Ovary (tissue), 9 donors: Measurements from ENCODE around the gene CCDC63. TPM values are rescaled to one million over a fixed set of nuclear protein-coding genes. Genes with fewer than 3 reads are reported as not detected.

Experiments used
- DNase-seq, 5 donors: peaks; one replicate each; pipeline ENCODE4 v3.0.0-alpha.2; 2019 to 2020
- H3K27ac ChIP-seq, 2 donors: fragments of 200-600 bp; one replicate each; pipeline versions ENCODE4 v1.5.1 to v1.8.0; 2019 to 2022
- H3K27me3 ChIP-seq: fragments of 200-600 bp; one replicate; pipeline ENCODE4 v1.8.0; 2022
- H3K36me3 ChIP-seq: fragments of 200-600 bp; sonication (generic); one replicate; pipeline ENCODE4 v1.5.1; 2019
- H3K4me1 ChIP-seq: one replicate; pipeline ENCODE4 v1.8.1; 2013; ENCODE audit warnings: mild to moderate bottlenecking, moderate library complexity; ENCODE audit not compliant: insufficient read depth
- H3K4me3 ChIP-seq: fragments of 200-600 bp; sonication (generic); one replicate; pipeline ENCODE4 v1.5.1; 2017
- H3K9me3 ChIP-seq, 2 donors: fragments of 200-600 bp in 1 of 2; sonication (generic) in 1 of 2; one replicate each; pipeline versions ENCODE4 v1.5.1 to v1.8.1; 2013 to 2019; ENCODE audit warnings: mild to moderate bottlenecking in 1 of 2, moderate library complexity in 1 of 2
- EP300 ChIP-seq: sonication (generic); formaldehyde crosslinking; IDR thresholded peaks from one replicate; pipeline ENCODE4 v1.6.1; 2017; ENCODE audit warnings: antibody characterized with exemption
- POLR2A ChIP-seq: fragments of 450-650 bp; IDR thresholded peaks from one replicate; pipeline ENCODE4 v1.6.1; 2017; ENCODE audit warnings: antibody characterized with exemption, mild to moderate bottlenecking, moderate library complexity
- WGBS, 3 donors: extraction: QIAGEN DNeasy Blood & Tissue Kit in 1 of 3; methylation state at CpG; one replicate each; pipeline versions ENCODE4 v1.1.5 to v1.1.7; 2013 to 2017; 5-methylcytosine and 5-hydroxymethylcytosine counted together
- intact Hi-C, 4 donors: fragments of 100-400 bp; cut with DNase I; formaldehyde crosslinking; loops; one replicate each; pipeline versions ENCODE4 v1.11.0 to v1.15.1; 2022 to 2023
- polyA plus RNA-seq, 2 donors: library from polyadenylated mRNA; stranded (reverse); fragments of 200-250 nt in 1 of 2; fragments of 350-450 nt in 1 of 2; fragmentation: Illumina TruSeq in 1 of 2; extraction: RNeasy Lipid Tissue Mini Kit (QIAGEN cat#74804) in 1 of 2; gene quantifications; one replicate each; pipeline ENCODE4 v1.2.3, GENCODE V29; 2013 to 2014
- total RNA-seq, 7 donors: library from RNA; depleted of rRNA in 2 of 7; stranded (reverse); fragments of >200 nt in 2 of 7; fragmentation: NEBNext Ultra II Directional in 3 of 7; extraction: Animal tissue kit (Norgen Biotek cat#: 25700) in 3 of 7; gene quantifications; one replicate each; pipeline versions ENCODE4 v1.1.0 to v1.2.4, GENCODE V29; 2016 to 2023
- TF ChIP-seq, protein P1 (sequence below), 3 donors: fragments of 450-650 bp in 2 of 3; fragments of 200-600 bp in 1 of 3; IDR thresholded peaks; one replicate each; pipeline versions ENCODE4 v1.5.1 to v1.8.0; 2016 to 2022; ENCODE audit warnings: antibody characterized with exemption in 3 of 3, mild to moderate bottlenecking in 1 of 3
- donor health status: DM: no; HTN: no; CAD: no; lungs with moderate emphysema.
- donor health status: DM: no; HTN: no; CAD: no.
- donor health status: Bipolar disorder and iron deficiency.
- donor health status: DM: yes; HTN: yes; CAD: no.
- donor health status: DM: no; HTN: no; CAD: no.
- donor health status: DM: yes; HTN: yes; CAD: no.

CCDC63 gene
- total and polyA plus RNA-seq, 9 donors = not detected

DNA sequence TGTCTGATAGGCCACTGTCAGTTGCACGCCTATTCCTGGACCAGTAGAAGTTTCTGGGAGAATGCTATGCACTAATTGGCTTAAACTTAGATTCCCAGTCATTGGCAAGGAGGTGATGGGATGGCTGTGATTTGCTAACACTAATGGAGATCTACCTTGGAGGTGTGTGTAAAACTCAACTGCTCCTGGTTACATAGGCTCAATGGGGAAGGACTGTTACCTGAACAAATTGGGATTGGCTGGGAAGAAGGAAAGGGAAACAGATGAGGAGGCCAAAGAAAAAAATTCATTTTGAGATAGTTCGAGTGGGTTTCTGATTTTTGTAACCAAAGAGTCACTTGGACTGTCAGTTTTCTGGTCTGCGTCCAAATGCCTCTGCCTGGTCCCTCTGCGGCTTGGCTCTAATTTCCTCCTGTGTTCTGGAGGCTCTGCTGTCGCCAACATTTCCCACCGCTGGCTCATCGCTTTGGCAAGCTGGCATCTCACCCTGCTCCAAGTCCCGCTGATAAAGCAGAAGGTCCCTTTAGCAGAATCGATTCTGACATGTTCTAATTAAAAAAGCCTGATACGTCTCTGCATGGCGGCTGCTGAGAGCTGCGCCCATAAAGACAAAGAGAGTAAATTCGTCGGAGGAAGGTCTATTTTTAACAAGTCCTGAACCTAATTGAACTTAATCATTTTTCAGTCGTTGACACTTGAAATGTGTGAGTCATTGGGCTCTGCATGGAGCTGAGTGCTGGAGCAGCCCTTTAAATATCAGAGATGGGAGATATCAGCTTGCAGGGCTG, 2.0 kb upstream of the CCDC63 start:
- 53 to 63% (median 56%) methylated on average over 15 of the region's 15 CpGs for WGBS, 3 donors
- intact Hi-C loops = no loop called here
- Histone ChIP-seq H3K27me3 (no peaks in the 10 kb centered on the region), H3K4me3 (no peak overlapping the region), H3K36me3 (no peaks in the 10 kb centered on the region), H3K27ac (no peak overlapping the region), H3K4me1 (peaks cover 3% of the 10 kb centered on the region), H3K9me3 (no peaks in the 10 kb centered on the region)
- no peak for TF ChIP-seq EP300
- TF ChIP-seq, protein P1, sequence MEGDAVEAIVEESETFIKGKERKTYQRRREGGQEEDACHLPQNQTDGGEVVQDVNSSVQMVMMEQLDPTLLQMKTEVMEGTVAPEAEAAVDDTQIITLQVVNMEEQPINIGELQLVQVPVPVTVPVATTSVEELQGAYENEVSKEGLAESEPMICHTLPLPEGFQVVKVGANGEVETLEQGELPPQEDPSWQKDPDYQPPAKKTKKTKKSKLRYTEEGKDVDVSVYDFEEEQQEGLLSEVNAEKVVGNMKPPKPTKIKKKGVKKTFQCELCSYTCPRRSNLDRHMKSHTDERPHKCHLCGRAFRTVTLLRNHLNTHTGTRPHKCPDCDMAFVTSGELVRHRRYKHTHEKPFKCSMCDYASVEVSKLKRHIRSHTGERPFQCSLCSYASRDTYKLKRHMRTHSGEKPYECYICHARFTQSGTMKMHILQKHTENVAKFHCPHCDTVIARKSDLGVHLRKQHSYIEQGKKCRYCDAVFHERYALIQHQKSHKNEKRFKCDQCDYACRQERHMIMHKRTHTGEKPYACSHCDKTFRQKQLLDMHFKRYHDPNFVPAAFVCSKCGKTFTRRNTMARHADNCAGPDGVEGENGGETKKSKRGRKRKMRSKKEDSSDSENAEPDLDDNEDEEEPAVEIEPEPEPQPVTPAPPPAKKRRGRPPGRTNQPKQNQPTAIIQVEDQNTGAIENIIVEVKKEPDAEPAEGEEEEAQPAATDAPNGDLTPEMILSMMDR (IDR thresholded peaks at IDR 0.05) = no peak
- no peak for TF ChIP-seq POLR2A
- DNase-seq = no peak

DNA sequence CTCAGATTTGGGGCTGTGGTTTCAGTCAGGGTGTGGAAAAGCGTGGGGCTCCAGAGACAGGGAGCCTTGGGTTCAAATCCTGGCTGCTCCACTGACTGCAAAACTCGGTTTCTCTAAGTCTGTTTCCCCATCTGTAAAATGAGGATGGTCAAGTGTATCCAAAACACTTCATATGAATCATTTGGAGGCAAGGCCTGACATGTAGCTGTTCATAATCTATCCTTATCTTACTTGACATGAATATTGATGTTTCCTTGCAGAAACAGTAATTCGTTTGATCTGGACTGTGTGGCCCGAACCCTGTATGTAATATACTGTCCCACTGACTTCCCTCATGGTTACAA, 1.5 kb upstream of the CCDC63 start:
- intact Hi-C loops = no loop called here
- DNase-seq = no peak
- H3K4me1 ChIP-seq = peaks cover 3% of the 10 kb centered on the region
- TF ChIP-seq, protein P1 (IDR thresholded peaks at IDR 0.05) = no peak
- TF ChIP-seq EP300 = no peak
- no peak for TF ChIP-seq POLR2A
- H3K27me3 ChIP-seq = no peaks in the 10 kb centered on the region
- no peak overlapping the region for H3K4me3 ChIP-seq
- no peaks in the 10 kb centered on the region for H3K9me3 ChIP-seq
- WGBS, 3 donors = 79 to 84% (median 81%) methylated on average over 4 of the region's 4 CpGs
- no peak overlapping the region for H3K27ac ChIP-seq
- H3K36me3 ChIP-seq = no peaks in the 10 kb centered on the region

DNA sequence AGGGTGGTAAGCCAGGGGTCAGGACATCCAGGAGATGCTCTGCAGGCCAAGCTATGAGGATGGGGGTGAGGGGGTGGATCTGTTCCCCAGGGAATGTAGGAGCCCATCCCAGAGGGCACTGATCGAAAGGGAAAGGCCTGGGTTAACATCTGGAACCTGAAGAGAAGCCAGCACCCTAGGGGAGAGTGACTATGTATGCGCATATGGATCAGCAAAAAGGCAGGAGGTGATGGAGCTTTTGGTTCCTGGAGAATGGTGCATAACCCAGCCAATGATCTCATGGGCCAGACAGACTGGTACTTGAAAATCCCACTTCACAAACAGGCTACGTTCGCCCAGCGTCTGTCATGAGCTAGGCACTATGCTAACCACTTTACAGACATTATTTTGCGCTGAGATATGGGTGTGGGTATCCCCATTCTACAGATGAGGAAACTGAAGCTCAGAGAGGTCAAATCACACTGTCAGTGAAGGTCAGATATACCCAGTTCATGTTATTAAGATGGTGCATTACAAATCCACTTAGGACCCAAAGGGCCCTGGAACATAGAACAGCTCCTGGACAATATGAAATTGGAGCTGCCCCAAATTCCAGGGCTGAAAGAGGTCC, 1.6 kb downstream of the CCDC63 start:
- Histone ChIP-seq H3K9me3 (no peaks in the 10 kb centered on the region), H3K27me3 (no peaks in the 10 kb centered on the region), H3K27ac (no peak overlapping the region), H3K36me3 (no peaks in the 10 kb centered on the region), H3K4me1 (peaks cover 4% of the 10 kb centered on the region), H3K4me3 (no peak overlapping the region)
- TF ChIP-seq EP300 (no peak), POLR2A (no peak)
- TF ChIP-seq, protein P1 (IDR thresholded peaks at IDR 0.05) = no peak
- intact Hi-C loops = no loop called here
- WGBS, 3 donors = 94 to 96% (median 96%) methylated on average over 6 of the region's 6 CpGs
- no peak for DNase-seq

DNA sequence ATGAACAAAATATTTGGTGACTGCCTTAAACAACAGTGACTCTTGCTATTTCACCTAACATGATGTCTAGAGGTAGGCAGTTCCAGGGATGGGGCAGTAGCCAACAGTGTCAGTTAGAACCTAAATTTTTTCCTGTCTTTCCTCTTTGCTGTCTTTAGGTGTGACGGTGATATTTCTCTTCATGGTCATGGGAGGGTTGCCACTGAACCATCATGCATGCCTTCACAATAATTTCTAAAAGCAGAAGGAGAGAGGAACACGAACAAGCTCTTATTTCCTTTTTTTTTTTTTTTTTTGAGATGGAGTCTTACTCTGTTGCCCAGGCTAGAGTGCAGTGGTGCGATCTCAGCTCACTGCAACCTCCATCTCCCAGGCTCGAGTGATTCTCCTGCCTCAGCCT, 2.4 kb downstream of the CCDC63 start:
- Histone ChIP-seq H3K4me3 (no peak overlapping the region), H3K4me1 (peaks cover 7% of the 10 kb centered on the region), H3K36me3 (no peaks in the 10 kb centered on the region), H3K9me3 (no peaks in the 10 kb centered on the region), H3K27ac (no peak overlapping the region), H3K27me3 (no peaks in the 10 kb centered on the region)
- no peak for DNase-seq
- intact Hi-C loops = no loop called here
- TF ChIP-seq, protein P1 (IDR thresholded peaks at IDR 0.05) = no peak
- no peak for TF ChIP-seq POLR2A
- no peak for TF ChIP-seq EP300
- 77 to 84% (median 83%) methylated on average over 4 of the region's 4 CpGs for WGBS, 3 donors
